Thymus (tissue), 11 donors: Measurements from ENCODE around the gene TAB3. TPM values are rescaled to one million over a fixed set of nuclear protein-coding genes. Genes with fewer than 3 reads are reported as not detected.
"Not testable (repeated sequence)": the region's sequence is repeated elsewhere in the genome, so short reads cannot be mapped to it uniquely, and the experiment has no call there.

ENCODE experiments used
- DNase-seq, 9 donors: peaks; one replicate each; pipeline ENCODE4 v3.0.0-alpha.2; 2013; ENCODE audit warnings: low spot score in 9 of 9, low read depth in 6 of 9, missing footprints in 1 of 9
- H3K27ac ChIP-seq, 2 donors: one replicate each; pipeline ENCODE4 v1.5.1; 2013; ENCODE audit warnings: control low read depth in 1 of 2, low read depth in 1 of 2, low read length in 1 of 2, mild to moderate bottlenecking in 1 of 2, moderate library complexity in 1 of 2
- H3K27me3 ChIP-seq, 2 donors: one replicate each; pipeline ENCODE4 v1.5.1; 2013; ENCODE audit warnings: low read length in 1 of 2; ENCODE audit not compliant: control insufficient read depth in 2 of 2, insufficient read depth in 1 of 2
- H3K36me3 ChIP-seq, 2 donors: one replicate each; pipeline ENCODE4 v1.5.1; 2013; ENCODE audit warnings: low read length in 1 of 2, mild to moderate bottlenecking in 1 of 2, moderate library complexity in 1 of 2; ENCODE audit not compliant: control insufficient read depth in 2 of 2, insufficient read depth in 2 of 2
- H3K4me1 ChIP-seq, 2 donors: one replicate each; pipeline ENCODE4 v1.5.1; 2013; ENCODE audit warnings: low read length in 2 of 2; ENCODE audit not compliant: control insufficient read depth in 2 of 2, insufficient read depth in 2 of 2
- H3K4me3 ChIP-seq, 2 donors: one replicate each; pipeline ENCODE4 v1.5.1; 2013; ENCODE audit warnings: low read length in 2 of 2, control low read depth in 1 of 2, mild to moderate bottlenecking in 1 of 2
- H3K9me3 ChIP-seq, 2 donors: one replicate each; pipeline ENCODE4 v1.5.1; 2013; ENCODE audit warnings: low read length in 1 of 2, mild to moderate bottlenecking in 1 of 2; ENCODE audit not compliant: control insufficient read depth in 2 of 2, insufficient read depth in 1 of 2
- WGBS: extraction: QIAGEN DNeasy Blood & Tissue Kit; methylation state at CpG from one replicate; pipeline ENCODE4 v1.1.7; 2013; 5-methylcytosine and 5-hydroxymethylcytosine counted together
- polyA plus RNA-seq: library from polyadenylated mRNA; stranded (reverse); fragments of 200-250 nt; gene quantifications from one replicate; pipeline ENCODE4 v1.2.3, GENCODE V29; 2013
- total RNA-seq: library from RNA; stranded (reverse); fragments of 120-200 nt; gene quantifications from one replicate; pipeline ENCODE4 v1.2.4, GENCODE V29; 2013
- donor health status: healthy.

The TAB3 gene
- total and polyA plus RNA-seq, 2 donors = 5.9 to 13.6 TPM

GRCh38 chrX:30819080-30819479, 70.0 kb downstream of the TAB3 start:
- Histone ChIP-seq H3K9me3 (no peaks in the 10 kb centered on the region), H3K27me3 (no peaks in the 10 kb centered on the region), H3K4me1 (no peaks in the 10 kb centered on the region), H3K36me3 (no peaks in the 10 kb centered on the region), H3K4me3 (no peak overlapping the region), H3K27ac (no peak overlapping the region)
- no peak for DNase-seq
- 32% methylated on average over 2 of the region's 2 CpGs for WGBS

GRCh38 chrX:30816079-30816478, 73.0 kb downstream of the TAB3 start:
- 95% methylated on average over 3 of the region's 3 CpGs for WGBS
- H3K27ac ChIP-seq = no peak overlapping the region
- no peaks in the 10 kb centered on the region for H3K27me3 ChIP-seq
- H3K4me1 ChIP-seq = no peaks in the 10 kb centered on the region
- no peak overlapping the region for H3K4me3 ChIP-seq
- no peaks in the 10 kb centered on the region for H3K36me3 ChIP-seq
- no peak for DNase-seq
- H3K9me3 ChIP-seq = no peaks in the 10 kb centered on the region

- H3K4me1 ChIP-seq = no peaks in the 10 kb centered on the region
- 96% methylated on average over 7 of the region's 7 CpGs for WGBS
Measured at GRCh38 chrX:30814978-30815377, 74.1 kb downstream of the TAB3 start.

GRCh38 chrX:30812326-30812725, 76.7 kb downstream of the TAB3 start:
- no peaks in the 10 kb centered on the region for H3K36me3 ChIP-seq
- H3K27ac ChIP-seq = no peak overlapping the region
- 97% methylated on average over 1 of the region's 1 CpG for WGBS
- no peaks in the 10 kb centered on the region for H3K27me3 ChIP-seq
- H3K4me1 ChIP-seq = no peaks in the 10 kb centered on the region
- no peaks in the 10 kb centered on the region for H3K9me3 ChIP-seq
- no peak overlapping the region for H3K4me3 ChIP-seq
- no peak for DNase-seq

More at GRCh38 chrX:30814978-30815377, 74.1 kb downstream of the TAB3 start:
- Histone ChIP-seq H3K9me3 (no peaks in the 10 kb centered on the region), H3K27me3 (no peaks in the 10 kb centered on the region), H3K27ac (no peak overlapping the region), H3K4me3 (no peak overlapping the region), H3K36me3 (no peaks in the 10 kb centered on the region)
- DNase-seq = no peak

DNA sequence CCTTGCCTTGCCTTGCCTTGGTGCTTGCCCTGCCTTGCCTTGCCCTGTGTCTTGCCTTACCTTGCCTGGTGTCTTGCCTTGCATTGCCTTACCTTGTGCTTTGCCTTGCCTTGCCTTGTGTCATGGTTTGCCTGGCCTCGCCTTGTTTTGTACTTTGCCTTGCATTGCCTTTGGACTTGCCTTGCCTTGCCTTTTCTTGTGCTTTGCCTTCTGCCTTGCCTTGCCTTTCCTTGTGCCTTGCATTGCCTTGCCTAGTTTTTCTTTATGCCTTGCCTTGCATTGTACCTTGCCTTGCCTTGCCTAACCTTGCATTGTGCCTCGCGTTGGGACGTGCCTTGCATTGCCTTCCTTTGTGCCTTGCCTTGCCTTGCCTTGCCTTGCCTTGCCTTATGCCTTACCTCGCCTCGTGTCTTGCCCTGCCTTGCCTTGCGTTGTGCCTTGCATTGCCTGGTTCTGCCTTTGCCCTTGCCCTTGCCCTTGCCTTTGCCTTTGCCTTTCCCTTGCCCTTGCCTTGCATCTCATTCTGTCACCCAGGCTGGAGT, 82.8 kb downstream of the TAB3 start:
- DNase-seq = no peak
- peaks cover 0 to 2% of the 10 kb centered on the region in 2 donors for H3K9me3 ChIP-seq

DNA sequence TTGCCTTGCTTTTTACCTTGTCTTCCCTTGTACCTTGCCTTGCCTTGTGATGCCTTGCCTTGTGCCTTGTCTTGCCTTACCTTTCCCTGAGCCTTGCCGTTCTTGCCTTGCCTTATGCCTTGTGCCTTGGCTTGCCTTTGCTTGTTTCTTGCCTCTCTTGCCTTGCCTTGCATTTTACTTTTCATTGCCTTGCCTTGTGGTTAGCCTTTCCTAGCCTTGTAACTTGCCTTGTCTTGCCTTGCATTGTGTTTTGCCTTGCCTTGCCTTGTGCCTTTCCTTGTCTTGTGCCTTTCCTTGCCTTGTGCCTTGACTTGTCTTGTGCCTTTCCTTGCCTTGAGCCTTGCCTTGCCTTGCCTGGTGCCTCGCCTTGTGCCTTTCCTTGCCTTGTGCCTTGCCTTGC, 84.6 kb downstream of the TAB3 start:
- H3K4me3 ChIP-seq = no peak overlapping the region
- H3K27ac ChIP-seq = no peak overlapping the region
- no peaks in the 10 kb centered on the region for H3K27me3 ChIP-seq
- H3K4me1 ChIP-seq = no peaks in the 10 kb centered on the region
- no peaks in the 10 kb centered on the region for H3K36me3 ChIP-seq
- no peak for DNase-seq
- 97% methylated on average over 2 of the region's 2 CpGs for WGBS
- peaks cover 0 to 3% of the 10 kb centered on the region in 2 donors for H3K9me3 ChIP-seq

More for the DNA sequence above, 82.8 kb downstream of the TAB3 start:
- H3K27me3 ChIP-seq = no peaks in the 10 kb centered on the region
- H3K4me1 ChIP-seq = no peaks in the 10 kb centered on the region
- 98% methylated on average over 7 of the region's 7 CpGs for WGBS
- H3K36me3 ChIP-seq = no peaks in the 10 kb centered on the region
- no peak overlapping the region for H3K27ac ChIP-seq
- H3K4me3 ChIP-seq = no peak overlapping the region

DNA sequence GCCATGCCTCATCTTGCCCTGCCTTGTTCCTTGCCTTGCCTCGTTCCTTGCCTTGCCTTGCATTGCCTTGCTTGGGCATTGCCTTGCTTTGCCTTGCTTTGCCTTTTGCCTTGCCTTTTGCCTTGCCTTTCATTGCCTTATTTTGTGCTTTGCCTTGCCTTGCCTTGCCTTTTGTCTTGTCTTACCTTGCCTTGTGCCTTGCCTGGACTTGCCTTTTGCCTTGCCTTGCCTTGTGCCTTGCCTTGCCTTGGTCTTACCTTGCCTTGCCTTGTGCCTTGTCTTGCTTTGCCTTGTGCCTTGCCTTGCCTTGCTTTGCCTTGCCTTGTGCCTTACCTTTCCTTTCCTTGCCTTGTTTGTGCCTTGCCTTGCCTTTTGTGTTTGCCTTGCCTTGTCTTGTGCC, 88.2 kb downstream of the TAB3 start:
- no peak for DNase-seq
- Histone ChIP-seq H3K36me3 (no peaks in the 10 kb centered on the region), H3K9me3 (peaks cover 0 to 3% of the 10 kb centered on the region in 2 donors)

DNA sequence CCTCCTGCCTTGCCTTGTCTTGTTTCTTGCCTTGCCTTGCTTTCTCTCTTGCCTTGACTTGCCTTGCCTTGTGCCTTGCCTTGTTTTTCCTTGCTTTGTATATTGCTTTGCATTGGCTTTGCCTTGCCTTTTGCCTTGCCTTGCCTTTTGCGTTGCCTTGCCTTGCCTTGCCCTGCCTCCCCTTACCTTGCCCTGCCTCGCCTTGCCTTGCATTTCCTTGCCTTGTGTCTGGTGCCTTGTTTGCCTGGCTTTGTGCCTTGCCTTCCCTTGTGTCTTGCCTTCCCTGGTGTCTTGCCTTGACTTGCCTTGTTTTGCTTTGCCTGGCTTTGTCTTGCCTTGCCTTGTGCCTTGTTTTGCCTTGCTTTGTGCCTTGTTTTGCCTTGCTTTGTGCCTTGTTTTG, 89.7 kb downstream of the TAB3 start:
- WGBS = 100% methylated on average over 2 of the region's 2 CpGs
- H3K9me3 ChIP-seq = peaks cover 0 to 3% of the 10 kb centered on the region in 2 donors
- no peaks in the 10 kb centered on the region for H3K36me3 ChIP-seq
- no peak overlapping the region for H3K27ac ChIP-seq
- H3K27me3 ChIP-seq = no peaks in the 10 kb centered on the region
- H3K4me3 ChIP-seq = no peak overlapping the region
- DNase-seq = no peak
- H3K4me1 ChIP-seq = no peaks in the 10 kb centered on the region

More for the DNA sequence above, 88.2 kb downstream of the TAB3 start:
- H3K4me3 ChIP-seq = no peak overlapping the region
- no peak overlapping the region for H3K27ac ChIP-seq
- WGBS = 90% methylated on average over 1 of the region's 1 CpG
- no peaks in the 10 kb centered on the region for H3K27me3 ChIP-seq
- no peaks in the 10 kb centered on the region for H3K4me1 ChIP-seq

DNA sequence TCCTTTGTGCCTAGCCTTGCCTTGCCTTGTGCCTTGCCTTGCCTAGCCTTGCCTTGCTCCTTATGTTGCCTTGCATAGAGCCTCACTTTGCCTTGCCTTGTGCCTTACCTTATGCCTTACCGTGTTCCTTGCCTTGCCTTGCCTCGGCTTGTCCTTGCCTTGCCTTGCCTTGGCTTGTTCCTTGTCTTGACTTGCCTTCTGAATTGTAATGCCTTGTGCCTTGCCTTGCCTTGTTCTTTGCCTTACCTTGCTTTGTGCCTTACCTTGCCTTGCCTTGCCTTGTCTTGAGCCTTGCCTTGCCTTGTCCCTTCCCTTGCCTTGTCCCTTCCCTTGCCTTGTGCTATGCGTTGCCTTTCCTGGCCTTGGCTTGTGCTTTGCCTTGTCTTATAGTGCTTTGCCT, 90.2 kb downstream of the TAB3 start:
- peaks cover 0 to 3% of the 10 kb centered on the region in 2 donors for H3K9me3 ChIP-seq
- H3K27me3 ChIP-seq = no peaks in the 10 kb centered on the region
- WGBS = 97% methylated on average over 3 of the region's 3 CpGs
- no peaks in the 10 kb centered on the region for H3K36me3 ChIP-seq
- no peak overlapping the region for H3K27ac ChIP-seq
- no peaks in the 10 kb centered on the region for H3K4me1 ChIP-seq
- H3K4me3 ChIP-seq = no peak overlapping the region
- no peak for DNase-seq

GRCh38 chrX:30797301-30797700, 91.8 kb downstream of the TAB3 start:
- 88% methylated on average over 1 of the region's 1 CpG for WGBS
- not testable (repeated sequence) for H3K4me3 ChIP-seq, H3K36me3 ChIP-seq, H3K27ac ChIP-seq, H3K9me3 ChIP-seq, DNase-seq, H3K27me3 ChIP-seq, H3K4me1 ChIP-seq
